Sigmoid colon (tissue), 4 donors: Measurements from ENCODE around the gene SLC39A7.
A peak's percentile ranks its signal among the peaks of the same experiment; 100 is the strongest.

Experiments
- POLR2AphosphoS5 ChIP-seq, 4 donors: sonication (generic); formaldehyde crosslinking; IDR thresholded peaks; one replicate each; pipeline ENCODE4 v1.6.1; 2017; ENCODE audit warnings: antibody characterized with exemption in 4 of 4
- TF ChIP-seq, protein P1 (sequence below), 4 experiments: fragments of 450-650 bp in 3 of 4; fragments of 200-600 bp in 1 of 4; IDR thresholded peaks; one replicate each; pipeline ENCODE4 v1.5.1; 2016 to 2019; ENCODE audit warnings: antibody characterized with exemption in 4 of 4, mild to moderate bottlenecking in 3 of 4, moderate library complexity in 2 of 4

DNA sequence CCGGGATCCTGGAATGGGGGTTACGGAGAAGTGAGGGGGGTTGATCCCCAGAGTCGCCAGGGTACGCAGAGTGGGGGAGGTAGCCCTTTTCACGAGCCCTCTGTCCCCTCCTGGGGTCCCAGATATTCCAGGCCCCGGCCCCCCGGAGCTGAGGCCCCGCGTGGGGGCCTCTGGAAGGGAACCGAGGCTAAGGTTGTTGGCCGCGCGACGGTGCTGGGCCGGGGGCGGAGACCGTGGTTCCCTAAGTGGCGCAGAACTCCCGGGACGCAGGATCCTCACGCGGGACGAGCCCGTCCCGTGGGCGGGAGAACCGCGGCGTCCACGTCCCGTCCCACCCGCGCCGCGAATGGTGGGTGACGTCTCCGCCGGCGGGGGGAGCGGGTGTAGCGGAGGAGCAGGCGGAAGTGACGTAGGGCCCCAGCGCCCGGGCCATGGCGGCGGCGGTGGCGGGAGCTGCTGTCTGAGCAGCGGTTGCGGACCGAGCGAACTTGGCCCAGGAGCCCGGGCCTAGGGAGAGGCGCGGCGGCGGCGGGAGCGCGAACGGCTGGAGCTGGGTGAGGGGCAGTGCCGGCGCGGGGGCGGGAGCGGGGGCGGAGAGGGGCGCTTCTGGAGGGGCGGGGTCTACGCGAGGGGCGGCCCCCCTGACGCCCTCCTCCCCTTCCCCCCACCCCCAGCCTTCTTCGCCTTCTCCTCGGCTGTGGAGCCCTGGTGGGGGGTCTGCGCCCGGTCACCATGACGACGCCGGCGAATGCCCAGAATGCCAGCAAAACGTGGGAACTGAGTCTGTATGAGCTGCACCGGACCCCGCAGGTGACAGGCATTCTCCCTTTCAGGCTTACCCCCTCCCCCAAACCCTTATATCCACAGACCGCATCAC is 7.7 kb downstream of the SLC39A7 start, which contains the start of gene RING1:
- TF ChIP-seq, protein P1, sequence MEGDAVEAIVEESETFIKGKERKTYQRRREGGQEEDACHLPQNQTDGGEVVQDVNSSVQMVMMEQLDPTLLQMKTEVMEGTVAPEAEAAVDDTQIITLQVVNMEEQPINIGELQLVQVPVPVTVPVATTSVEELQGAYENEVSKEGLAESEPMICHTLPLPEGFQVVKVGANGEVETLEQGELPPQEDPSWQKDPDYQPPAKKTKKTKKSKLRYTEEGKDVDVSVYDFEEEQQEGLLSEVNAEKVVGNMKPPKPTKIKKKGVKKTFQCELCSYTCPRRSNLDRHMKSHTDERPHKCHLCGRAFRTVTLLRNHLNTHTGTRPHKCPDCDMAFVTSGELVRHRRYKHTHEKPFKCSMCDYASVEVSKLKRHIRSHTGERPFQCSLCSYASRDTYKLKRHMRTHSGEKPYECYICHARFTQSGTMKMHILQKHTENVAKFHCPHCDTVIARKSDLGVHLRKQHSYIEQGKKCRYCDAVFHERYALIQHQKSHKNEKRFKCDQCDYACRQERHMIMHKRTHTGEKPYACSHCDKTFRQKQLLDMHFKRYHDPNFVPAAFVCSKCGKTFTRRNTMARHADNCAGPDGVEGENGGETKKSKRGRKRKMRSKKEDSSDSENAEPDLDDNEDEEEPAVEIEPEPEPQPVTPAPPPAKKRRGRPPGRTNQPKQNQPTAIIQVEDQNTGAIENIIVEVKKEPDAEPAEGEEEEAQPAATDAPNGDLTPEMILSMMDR (IDR thresholded peaks at IDR 0.05), result no peak
- peak; percentile 99 to 100 (median 100) for TF ChIP-seq POLR2AphosphoS5 (IDR thresholded peaks at IDR 0.05)
